Astrocyte (in vitro differentiated cells and primary cell): Measurements from ENCODE around the gene IMMP2L. TPM values are rescaled to one million over a fixed set of nuclear protein-coding genes. Genes with fewer than 3 reads are reported as not detected.

Source experiments
- DNase-seq: peaks from one replicate; pipeline ENCODE4 v3.0.0-alpha.2; 2010; ENCODE audit warnings: low read depth
- FAIRE-seq: peaks from 2 replicates; lab custom pipeline; 2011; peaks lifted over from hg19 to GRCh38; lab: Jason Lieb, UNC
- H2AFZ ChIP-seq: 2 replicates; pipeline ENCODE4 v1.6.0; 2012; ENCODE audit warnings: low read depth, low read length, inconsistent platforms
- H3K27ac ChIP-seq: 2 replicates; pipeline ENCODE4 v1.5.1; 2011; ENCODE audit warnings: low read depth, low read length, inconsistent platforms
- H3K27me3 ChIP-seq: 2 replicates; pipeline ENCODE4 v1.6.0; 2011; ENCODE audit warnings: low read length, inconsistent platforms; ENCODE audit not compliant: insufficient read depth
- H3K36me3 ChIP-seq: 2 replicates; pipeline ENCODE4 v1.5.1; 2011; ENCODE audit warnings: low read length, inconsistent platforms; ENCODE audit not compliant: insufficient read depth
- H3K4me1 ChIP-seq: 2 replicates; pipeline ENCODE4 v1.5.1; 2011; ENCODE audit warnings: low read length, inconsistent platforms; ENCODE audit not compliant: insufficient read depth
- H3K4me2 ChIP-seq: 2 replicates; pipeline ENCODE4 v1.6.0; 2012; ENCODE audit warnings: low read length, inconsistent platforms
- H3K4me3 ChIP-seq: 2 replicates; pipeline ENCODE4 v1.5.1; 2011; ENCODE audit warnings: low read depth, mild to moderate bottlenecking, low read length, inconsistent platforms; ENCODE audit not compliant: insufficient read depth
- H3K79me2 ChIP-seq: 2 replicates; pipeline ENCODE4 v1.6.0; 2012; ENCODE audit warnings: mild to moderate bottlenecking, low read length, inconsistent platforms; ENCODE audit not compliant: insufficient read depth
- H3K9ac ChIP-seq: 2 replicates; pipeline ENCODE4 v1.6.0; 2012; ENCODE audit warnings: mild to moderate bottlenecking, low read length, inconsistent platforms
- H3K9me3 ChIP-seq: 2 replicates; pipeline ENCODE4 v1.5.1; 2012; ENCODE audit warnings: low read depth, mild to moderate bottlenecking, low read length, inconsistent platforms; ENCODE audit not compliant: insufficient read depth
- H4K20me1 ChIP-seq: 2 replicates; pipeline ENCODE4 v1.6.0; 2012; ENCODE audit warnings: low read length, inconsistent platforms; ENCODE audit not compliant: insufficient read depth
- H3K27ac Mint-ChIP-seq: one replicate; pipeline ENCODE4 v1.8.0; 2021; ENCODE audit warnings: mild to moderate bottlenecking, mixed read lengths; ENCODE audit not compliant: unreplicated experiment
- H3K27me3 Mint-ChIP-seq: one replicate; pipeline ENCODE4 v1.8.0; 2021; ENCODE audit warnings: low read depth, mixed read lengths; ENCODE audit not compliant: unreplicated experiment
- H3K36me3 Mint-ChIP-seq: one replicate; pipeline ENCODE4 v1.8.0; 2021; ENCODE audit warnings: low read depth, mixed read lengths; ENCODE audit not compliant: unreplicated experiment
- H3K4me1 Mint-ChIP-seq: one replicate; pipeline ENCODE4 v1.8.0; 2021; ENCODE audit warnings: low read depth, mixed read lengths; ENCODE audit not compliant: unreplicated experiment
- H3K4me3 Mint-ChIP-seq: one replicate; pipeline ENCODE4 v1.8.0; 2021; ENCODE audit warnings: mild to moderate bottlenecking, moderate library complexity, mixed read lengths; ENCODE audit not compliant: unreplicated experiment
- H3K9me3 Mint-ChIP-seq: one replicate; pipeline ENCODE4 v1.8.0; 2021; ENCODE audit warnings: mild to moderate bottlenecking, mixed read lengths; ENCODE audit not compliant: unreplicated experiment
- EZH2 ChIP-seq: IDR thresholded peaks from 2 replicates; pipeline ENCODE4 v1.6.1; 2012; ENCODE audit warnings: mild to moderate bottlenecking, low read length, inconsistent platforms; ENCODE audit not compliant: insufficient read depth
- total RNA-seq: library from RNA; stranded (reverse); gene quantifications from 2 replicates; pipeline ENCODE4 v1.2.1, GENCODE V29; 2021
- TF ChIP-seq, protein P1 (sequence below): IDR thresholded peaks from 2 replicates; pipeline ENCODE4 v1.5.1; 2011; ENCODE audit warnings: low read depth, mild to moderate bottlenecking, inconsistent platforms, low read length, moderate library complexity; ENCODE audit not compliant: insufficient read depth

IMMP2L gene
- total RNA-seq, 1 donor from 2014 or later: 13.8 TPM

DNA sequence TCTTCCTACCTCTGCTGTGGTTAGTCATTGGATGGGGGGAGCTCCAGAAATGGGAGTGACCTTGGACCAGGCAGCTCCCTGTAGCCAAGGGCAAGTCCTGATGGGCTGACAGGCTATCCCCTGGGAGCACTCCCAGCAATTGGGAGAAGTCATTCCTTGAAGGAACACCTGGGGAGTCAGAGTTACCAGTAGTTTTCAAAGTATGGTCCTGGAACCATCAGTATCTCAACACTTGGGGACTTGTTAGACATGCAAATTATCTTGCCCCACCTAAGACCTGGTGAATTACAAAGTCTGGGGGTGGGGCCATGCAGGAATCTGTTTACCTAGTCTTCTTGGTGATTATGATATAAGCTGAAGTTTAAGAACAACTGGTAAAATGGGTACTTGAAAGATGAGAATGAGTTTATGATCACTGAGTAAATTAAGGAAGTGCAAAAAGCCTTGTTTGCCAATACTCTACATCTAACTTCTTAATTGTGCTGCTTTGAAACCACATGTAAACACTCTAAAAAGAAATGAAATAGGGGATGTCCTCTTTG, 758.6 kb downstream of the IMMP2L start:
- Mint-ChIP-seq H3K36me3 (no peaks in the 10 kb centered on the region), H3K4me1 (no peaks in the 10 kb centered on the region), H3K27ac (no peak overlapping the region), H3K27me3 (no peaks in the 10 kb centered on the region), H3K4me3 (no peak overlapping the region), H3K9me3 (no peaks in the 10 kb centered on the region)
- FAIRE-seq: no peak
- Histone ChIP-seq H3K4me1 (no peaks in the 10 kb centered on the region), H2AFZ (no peak overlapping the region), H3K27ac (no peak overlapping the region), H3K4me3 (no peak overlapping the region), H3K36me3 (no peaks in the 10 kb centered on the region), H3K9me3 (no peaks in the 10 kb centered on the region), H3K27me3 (no peaks in the 10 kb centered on the region), H4K20me1 (no peaks in the 10 kb centered on the region), H3K9ac (no peak overlapping the region), H3K79me2 (no peaks in the 10 kb centered on the region), H3K4me2 (no peak overlapping the region)
- TF ChIP-seq, protein P1, sequence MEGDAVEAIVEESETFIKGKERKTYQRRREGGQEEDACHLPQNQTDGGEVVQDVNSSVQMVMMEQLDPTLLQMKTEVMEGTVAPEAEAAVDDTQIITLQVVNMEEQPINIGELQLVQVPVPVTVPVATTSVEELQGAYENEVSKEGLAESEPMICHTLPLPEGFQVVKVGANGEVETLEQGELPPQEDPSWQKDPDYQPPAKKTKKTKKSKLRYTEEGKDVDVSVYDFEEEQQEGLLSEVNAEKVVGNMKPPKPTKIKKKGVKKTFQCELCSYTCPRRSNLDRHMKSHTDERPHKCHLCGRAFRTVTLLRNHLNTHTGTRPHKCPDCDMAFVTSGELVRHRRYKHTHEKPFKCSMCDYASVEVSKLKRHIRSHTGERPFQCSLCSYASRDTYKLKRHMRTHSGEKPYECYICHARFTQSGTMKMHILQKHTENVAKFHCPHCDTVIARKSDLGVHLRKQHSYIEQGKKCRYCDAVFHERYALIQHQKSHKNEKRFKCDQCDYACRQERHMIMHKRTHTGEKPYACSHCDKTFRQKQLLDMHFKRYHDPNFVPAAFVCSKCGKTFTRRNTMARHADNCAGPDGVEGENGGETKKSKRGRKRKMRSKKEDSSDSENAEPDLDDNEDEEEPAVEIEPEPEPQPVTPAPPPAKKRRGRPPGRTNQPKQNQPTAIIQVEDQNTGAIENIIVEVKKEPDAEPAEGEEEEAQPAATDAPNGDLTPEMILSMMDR: no peak
- TF ChIP-seq EZH2: no peak
- no peak for DNase-seq

DNA sequence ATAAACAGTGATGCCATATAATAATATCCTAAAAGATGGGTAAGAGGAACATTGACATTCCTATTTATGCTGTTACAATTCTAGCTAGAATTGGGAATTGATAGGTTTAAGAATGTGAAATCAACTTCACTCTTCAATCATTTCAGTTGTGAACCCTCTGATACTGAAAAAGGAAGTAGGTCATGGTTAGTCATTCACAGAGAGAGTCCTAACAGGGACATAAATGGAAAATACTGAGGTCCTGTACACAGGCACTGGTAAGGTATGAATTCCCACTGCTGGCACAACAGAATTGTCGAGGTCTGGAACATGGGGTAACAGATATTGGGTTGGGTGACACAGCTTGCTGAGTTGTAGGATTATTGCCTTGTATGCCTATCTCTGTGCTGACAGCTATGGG, 760.8 kb downstream of the IMMP2L start:
- no peaks in the 10 kb centered on the region for H3K9me3 Mint-ChIP-seq
- H2AFZ ChIP-seq: no peak overlapping the region
- H3K9me3 ChIP-seq: no peaks in the 10 kb centered on the region
- H3K9ac ChIP-seq: no peak overlapping the region
- no peaks in the 10 kb centered on the region for H3K36me3 ChIP-seq
- H3K79me2 ChIP-seq: no peaks in the 10 kb centered on the region
- DNase-seq (no peak), FAIRE-seq (no peak)
- no peaks in the 10 kb centered on the region for H4K20me1 ChIP-seq
- no peaks in the 10 kb centered on the region for H3K36me3 Mint-ChIP-seq
- TF ChIP-seq, protein P1: no peak
- no peak for TF ChIP-seq EZH2
- H3K27me3 Mint-ChIP-seq: no peaks in the 10 kb centered on the region
- no peak overlapping the region for H3K4me3 ChIP-seq
- no peak overlapping the region for H3K4me3 Mint-ChIP-seq
- no peak overlapping the region for H3K27ac ChIP-seq
- no peak overlapping the region for H3K27ac Mint-ChIP-seq
- no peak overlapping the region for H3K4me2 ChIP-seq
- no peaks in the 10 kb centered on the region for H3K27me3 ChIP-seq
- H3K4me1 Mint-ChIP-seq: no peaks in the 10 kb centered on the region
- H3K4me1 ChIP-seq: no peaks in the 10 kb centered on the region

DNA sequence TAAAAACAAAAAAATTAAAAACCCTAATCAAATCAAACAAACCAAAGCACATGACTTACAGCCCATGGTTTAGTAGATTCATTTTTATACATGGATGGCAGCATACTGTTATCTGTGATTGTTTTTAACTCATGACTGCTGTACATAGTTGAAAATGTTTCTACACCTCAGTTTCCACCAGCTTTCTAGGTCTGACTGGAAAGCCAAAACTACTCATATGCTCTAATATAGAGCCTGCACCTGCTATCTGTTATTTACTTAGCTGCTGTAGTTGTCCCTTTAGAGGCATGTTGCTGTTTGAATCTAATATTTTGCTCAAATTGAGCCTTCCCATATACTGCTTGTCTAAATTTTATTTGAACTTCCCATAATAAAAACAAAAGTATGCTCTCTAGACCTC, 761.3 kb downstream of the IMMP2L start:
- H3K9me3 ChIP-seq: no peaks in the 10 kb centered on the region
- no peaks in the 10 kb centered on the region for H3K79me2 ChIP-seq
- FAIRE-seq (no peak), DNase-seq (no peak)
- no peak overlapping the region for H3K9ac ChIP-seq
- H3K27ac ChIP-seq: no peak overlapping the region
- H3K36me3 ChIP-seq: no peaks in the 10 kb centered on the region
- no peak overlapping the region for H3K4me3 ChIP-seq
- H3K4me3 Mint-ChIP-seq: no peak overlapping the region
- H3K27me3 ChIP-seq: no peaks in the 10 kb centered on the region
- no peaks in the 10 kb centered on the region for H3K27me3 Mint-ChIP-seq
- no peaks in the 10 kb centered on the region for H3K4me1 ChIP-seq
- TF ChIP-seq, protein P1: no peak
- TF ChIP-seq EZH2: no peak
- no peaks in the 10 kb centered on the region for H3K9me3 Mint-ChIP-seq
- H3K27ac Mint-ChIP-seq: no peak overlapping the region
- no peaks in the 10 kb centered on the region for H4K20me1 ChIP-seq
- no peak overlapping the region for H3K4me2 ChIP-seq
- H2AFZ ChIP-seq: no peak overlapping the region
- no peaks in the 10 kb centered on the region for H3K36me3 Mint-ChIP-seq
- no peaks in the 10 kb centered on the region for H3K4me1 Mint-ChIP-seq
